GM12878 (cell line): Measurements from ENCODE around the gene SLC39A11. TPM values are rescaled to one million over a fixed set of nuclear protein-coding genes. Genes with fewer than 3 reads are reported as not detected.

Experiments used
- ATAC-seq: fragments of 200-7000 bp; cut with Tn5 transposase; 3 replicates; pipeline ENCODE4 v1.9.1; 2020; ENCODE audit warnings: mild to moderate bottlenecking, moderate library complexity
- BruUV-seq: library from RNA; stranded (reverse); fragments of 400-500 nt; replicated peaks from 2 replicates; lab custom pipeline; 2021; lab: Mats Ljungman, UMichigan
- CTCF ChIA-PET: fragments of 300-600 bp; sonication (Branson Sonifier 250); formaldehyde crosslinking; extraction: SDS; loops from one replicate; lab custom pipeline; 2021; ENCODE audit warnings: inconsistent platforms; lab: Yijun Ruan, JAX
- POLR2A ChIA-PET: fragments of 350-600 bp; formaldehyde crosslinking; extraction: SDS; loops from one replicate; lab custom pipeline; 2021; ENCODE audit warnings: inconsistent platforms; lab: Charles Lee
- RAD21 ChIA-PET: fragments of 300-600 bp; sonication (Branson Sonifier 250); formaldehyde crosslinking; loops from one replicate; lab custom pipeline; 2023; ENCODE audit warnings: antibody characterized with exemption; ENCODE audit not compliant: unreplicated experiment; lab: Charles Lee
- SMC1A ChIA-PET: fragments of 300-600 bp; sonication (Branson Sonifier 250); formaldehyde crosslinking; loops from one replicate; lab custom pipeline; 2023; ENCODE audit not compliant: unreplicated experiment, uncharacterized antibody; lab: Charles Lee
- DNase-seq: peaks from one replicate; pipeline ENCODE4 v3.0.0-alpha.2; 2011; ENCODE audit warnings: low read depth, low spot score
- FAIRE-seq: peaks from 3 replicates; lab custom pipeline; 2011; peaks lifted over from hg19 to GRCh38; lab: Jason Lieb, UNC
- H2AFZ ChIP-seq: 2 replicates; pipeline ENCODE4 v1.6.0; 2011; ENCODE audit warnings: low read depth, low read length, control low read depth; ENCODE audit not compliant: control insufficient read depth
- H3K27ac ChIP-seq: 2 replicates; pipeline ENCODE4 v1.5.1; 2011; ENCODE audit warnings: control low read depth; ENCODE audit not compliant: control insufficient read depth, insufficient read depth
- H3K27me3 ChIP-seq, 2 experiments: replicated peaks in 1 of 2; 2 replicates each; pipeline versions ENCODE4 v1.6.0 to v1.6.1; 2011; ENCODE audit warnings: low read length in 1 of 2; ENCODE audit not compliant: control insufficient read depth in 2 of 2, insufficient read depth in 2 of 2
- H3K36me3 ChIP-seq, 2 experiments: 2 replicates each; pipeline ENCODE4 v1.5.1; 2011; ENCODE audit warnings: low read length in 1 of 2; ENCODE audit not compliant: control insufficient read depth in 2 of 2, insufficient read depth in 2 of 2
- H3K4me1 ChIP-seq: 2 replicates; pipeline ENCODE4 v1.6.1; 2011; ENCODE audit warnings: mild to moderate bottlenecking, low read length, moderate library complexity, mixed read lengths; ENCODE audit not compliant: control insufficient read depth, insufficient read depth
- H3K4me2 ChIP-seq: 2 replicates; pipeline ENCODE4 v1.6.0; 2011; ENCODE audit warnings: control low read depth; ENCODE audit not compliant: control insufficient read depth, insufficient read depth
- H3K4me3 ChIP-seq: fragments of 200-600 bp; sonication (generic); 2 replicates; pipeline ENCODE4 v1.5.1; 2016
- H3K79me2 ChIP-seq: 2 replicates; pipeline ENCODE4 v1.6.0; 2011; ENCODE audit warnings: low read length; ENCODE audit not compliant: control insufficient read depth, insufficient read depth
- H3K9ac ChIP-seq: 2 replicates; pipeline ENCODE4 v1.8.0; 2011; ENCODE audit warnings: low read length, control low read depth, mixed read lengths; ENCODE audit not compliant: control insufficient read depth, insufficient read depth
- H3K9me3 ChIP-seq: replicated peaks from 3 replicates; pipeline ENCODE4 v1.5.1; 2011; ENCODE audit warnings: mild to moderate bottlenecking, low read length; ENCODE audit not compliant: control insufficient read depth, insufficient read depth
- H4K20me1 ChIP-seq: 2 replicates; pipeline ENCODE4 v1.6.0; 2011; ENCODE audit not compliant: control insufficient read depth, insufficient read depth
- BHLHE40 ChIP-seq, 2 experiments: fragments of 450-650 bp in 1 of 2; IDR thresholded peaks; 2 replicates each; pipeline ENCODE4 v1.6.1; 2011 to 2017; ENCODE audit warnings: low read depth in 2 of 2, borderline replicate concordance in 1 of 2, improper control_type of control experiment in 1 of 2, low read length in 1 of 2, mild to moderate bottlenecking in 1 of 2
- BMI1 ChIP-seq: fragments of 450-650 bp; IDR thresholded peaks from 2 replicates; pipeline ENCODE4 v1.6.1; 2016; ENCODE audit warnings: mild to moderate bottlenecking, moderate library complexity, borderline replicate concordance
- CEBPB ChIP-seq, 2 experiments: fragments of 150-350 bp in 1 of 2; IDR thresholded peaks; 2 replicates each; pipeline ENCODE4 v1.6.1; 2012 to 2014; ENCODE audit warnings: low read depth in 2 of 2, low read length in 2 of 2, borderline replicate concordance in 1 of 2, inconsistent platforms in 1 of 2
- EGR1 ChIP-seq, 2 experiments: IDR thresholded peaks; 1 replicate in 1 of 2; 2 replicates in 1 of 2; pipeline ENCODE4 v1.6.1; 2011 to 2012; ENCODE audit warnings: low read depth in 2 of 2, low read length in 2 of 2, borderline replicate concordance in 1 of 2, mild to moderate bottlenecking in 1 of 2, moderate library complexity in 1 of 2
- MAX ChIP-seq: IDR thresholded peaks from 2 replicates; pipeline ENCODE4 v1.6.1; 2012; ENCODE audit warnings: low read depth, low read length, improper control_type of control experiment
- MLLT1 ChIP-seq: fragments of 450-650 bp; IDR thresholded peaks from 2 replicates; pipeline ENCODE4 v1.6.1; 2016; ENCODE audit warnings: mild to moderate bottlenecking
- PRDM15 ChIP-seq: fragments of 450-650 bp; formaldehyde crosslinking; IDR thresholded peaks from 2 replicates; pipeline ENCODE4 v1.4.0; 2020; ENCODE audit warnings: mild to moderate bottlenecking, moderate library complexity
- RAD21 ChIP-seq: IDR thresholded peaks from 2 replicates; pipeline ENCODE4 v1.6.1; 2011; ENCODE audit warnings: mild to moderate bottlenecking, low read depth, low read length, moderate library complexity; ENCODE audit not compliant: insufficient read depth
- SPI1 ChIP-seq: IDR thresholded peaks from 2 replicates; pipeline ENCODE4 v1.6.1; 2011; ENCODE audit warnings: low read depth, mild to moderate bottlenecking, low read length, moderate library complexity, borderline replicate concordance; ENCODE audit not compliant: insufficient read depth
- WGBS: methylation state at CpG from one replicate; pipeline ENCODE4 v1.1.6; 2016; ENCODE audit warnings: low lambda C conversion rate; ENCODE audit not compliant: insufficient replicate concordance, insufficient coverage; ENCODE audit errors: missing lambda C conversion rate; 5-methylcytosine and 5-hydroxymethylcytosine counted together
- in situ Hi-C: fragments of 300-500 bp; cut with MboI; formaldehyde crosslinking; loops from 9 replicates; pipeline ENCODE4 v1.14.3; 2018; ENCODE audit warnings: mixed read lengths
- intact Hi-C: fragments of 100-400 bp; cut with micrococcal nuclease; formaldehyde crosslinking; loops from one replicate; pipeline ENCODE4 v1.14.2; 2022; ENCODE audit not compliant: unreplicated experiment
- polyA plus RNA-seq, 11 experiments: library from polyadenylated mRNA; depleted of rRNA in 4 of 11; unstranded in 6 of 11; stranded (reverse) in 5 of 11; fragments of >200 nt; fragmentation: Nextera tagmentation in 4 of 11; fragmentation: Illumina TruSeq in 1 of 11; extraction: Ambion mirVana in 4 of 11; extraction: Trizol in 1 of 11; gene quantifications; 1 replicate in 1 of 11; 2 replicates in 10 of 11; pipeline versions ENCODE4 v1.2.1 to v1.2.3, GENCODE V29; 2011 to 2016; ENCODE audit warnings: inconsistent platforms in 2 of 11, missing spikeins in 2 of 11, low read depth in 1 of 11
- total RNA-seq, 4 experiments: library from RNA; depleted of rRNA in 3 of 4; stranded (reverse); fragments of >200 nt in 3 of 4; fragmentation: Illumina TruSeq in 1 of 4; extraction: Trizol in 1 of 4; gene quantifications; 2 replicates each; pipeline versions ENCODE4 v1.2.1 to v1.2.3, GENCODE V29; 2013 to 2021

Gene SLC39A11
- total and polyA plus RNA-seq, 10 of the 15 experiments (the other 5 are each of a cell fraction or from before 2014, with no cell fraction given), result 8.6 to 23.8 (median 14.0) TPM

- 55% methylated on average over 6 of the region's 6 CpGs for WGBS
- H2AFZ ChIP-seq, result no peak overlapping the region
- H3K79me2 ChIP-seq, result no peaks in the 10 kb centered on the region
- in situ Hi-C loops, result no loop called here
- POLR2A ChIA-PET, result interaction anchor here (0.6 kb wide), 1 partner anchor 539 kb away, joined by 3 read pairs; no protein-coding TSS in a partner anchor
- no peak for TF ChIP-seq MLLT1
- TF ChIP-seq RAD21, result no peak
- FAIRE-seq (no peak), DNase-seq (no peak), ATAC-seq (no peak)
- BruUV-seq, result no TSS peak
- H3K9me3 ChIP-seq, result no peaks in the 10 kb centered on the region; the same call in 2 of the 3 replicates
- H3K27ac ChIP-seq, result no peak overlapping the region
- no peaks in the 10 kb centered on the region for H4K20me1 ChIP-seq
- no peak overlapping the region for H3K9ac ChIP-seq
- CTCF ChIA-PET, result interaction anchor here (0.8 to 1.8 kb wide), 3 partner anchors 16 to 25 kb away, joined by 3 to 5 read pairs (median 4); no protein-coding TSS in a partner anchor
- H3K4me1 ChIP-seq, result peaks cover 10% of the 10 kb centered on the region; the same call in 1 of the 2 replicates
- no peak overlapping the region for H3K4me3 ChIP-seq
- intact Hi-C loops, result no loop called here
- no peaks in the 10 kb centered on the region for H3K27me3 ChIP-seq
- no peak overlapping the region for H3K4me2 ChIP-seq
- H3K36me3 ChIP-seq, result no peaks in the 10 kb centered on the region
- SMC1A ChIA-PET, result interaction anchor here (0.6 to 0.8 kb wide), 2 partner anchors 57 to 312 kb away, joined by 3 to 4 read pairs; no protein-coding TSS in a partner anchor
- RAD21 ChIA-PET, result interaction anchor here (1.1 kb wide), 1 partner anchor 115 kb away, joined by 3 read pairs; no protein-coding TSS in a partner anchor
Observed at GRCh38 chr17:72702136-72702735, 390.3 kb downstream of the SLC39A11 start.

GRCh38 chr17:72700226-72700625 is 392.3 kb downstream of the SLC39A11 start:
- RAD21 ChIA-PET, result no interaction called here
- FAIRE-seq, result no peak
- 82% methylated on average over 3 of the region's 3 CpGs for whole genome bisulfite sequencing
- TF ChIP-seq EGR1 (IDR thresholded peaks at IDR 0.05; ENCODE audit: borderline replicate concordance in 1 of 2, low read depth in 2 of 2, low read length in 2 of 2) (no peak), PRDM15 (no peak), MAX (no peak), BMI1 (no peak), CEBPB (IDR thresholded peaks at IDR 0.05; ENCODE audit: borderline replicate concordance in 1 of 2, low read depth in 2 of 2, low read length in 2 of 2) (no peak), SPI1 (no peak), BHLHE40 (IDR thresholded peaks at IDR 0.05; ENCODE audit: borderline replicate concordance in 1 of 2, low read depth in 2 of 2, low read length in 1 of 2) (no peak)

More at GRCh38 chr17:72700226-72700625, 392.3 kb downstream of the SLC39A11 start:
- DNase-seq, result no peak
- H2AFZ ChIP-seq, result no peak overlapping the region
- H3K9me3 ChIP-seq, result no peaks in the 10 kb centered on the region; the same call in 2 of the 3 replicates
- no peaks in the 10 kb centered on the region for H3K79me2 ChIP-seq
- POLR2A ChIA-PET, result no interaction called here
- no peaks in the 10 kb centered on the region for H3K27me3 ChIP-seq
- no peak overlapping the region for H3K4me2 ChIP-seq
- no peaks in the 10 kb centered on the region for H4K20me1 ChIP-seq
- H3K4me1 ChIP-seq, result no peaks in the 10 kb centered on the region
- in situ Hi-C loops, result no loop called here
- H3K36me3 ChIP-seq, result no peaks in the 10 kb centered on the region
- intact Hi-C loops, result no loop called here
- ATAC-seq, result no peak
- H3K9ac ChIP-seq, result no peak overlapping the region
- no peak overlapping the region for H3K27ac ChIP-seq
- H3K4me3 ChIP-seq, result no peak overlapping the region
- CTCF ChIA-PET, result interaction anchor here (1.8 to 3.0 kb wide), 2 partner anchors 25 to 141 kb away, joined by 5 to 13 read pairs; no protein-coding TSS in a partner anchor
- BruUV-seq, result no TSS peak
- SMC1A ChIA-PET, result interaction anchor here (0.8 kb wide), 2 partner anchors 12 to 25 kb away, joined by 3 read pairs; no protein-coding TSS in a partner anchor
